ENCODE measurements around the gene ZNF385C. TPM values are rescaled to one million over a fixed set of nuclear protein-coding genes. Genes with fewer than 3 reads are reported as not detected.

The ZNF385C gene
- total RNA-seq, 1 experiment from 2014 or later: 2.8 TPM

GRCh38 chr17:42114118-42114517, 15.8 kb upstream of the ZNF385C start:
- Histone ChIP-seq H3K18ac (ENCODE audit: insufficient read length, low read depth, low read length) (no peak overlapping the region), H3K4ac (ENCODE audit: low read depth, low read length) (no peak overlapping the region), H3K14ac (ENCODE audit: insufficient read depth, low read length) (no peak overlapping the region), H2BK20ac (ENCODE audit: low read depth, low read length, poor library complexity, severe bottlenecking) (no peak overlapping the region), H3K4me1 (ENCODE audit: insufficient read depth, low read length) (no peaks in the 10 kb centered on the region), H2BK12ac (ENCODE audit: insufficient read length, low read depth, low read length) (no peak overlapping the region), H2BK120ac (ENCODE audit: low read depth, low read length, poor library complexity, severe bottlenecking) (no peak overlapping the region), H3K9ac (ENCODE audit: extremely low read depth, insufficient read length, low read length) (no peak overlapping the region), H3K9me3 (ENCODE audit: control insufficient read depth, low read depth, low read length) (no peaks in the 10 kb centered on the region), H3K23ac (ENCODE audit: insufficient read length, low read depth, low read length) (no peak overlapping the region), H3K23me2 (ENCODE audit: insufficient read length, low read depth, low read length, poor library complexity, severe bottlenecking) (no peaks in the 10 kb centered on the region), H3K27ac (ENCODE audit: insufficient read length, low read depth, low read length) (no peak overlapping the region), H4K5ac (ENCODE audit: insufficient read length, low read depth, low read length) (no peak overlapping the region), H4K91ac (ENCODE audit: insufficient read length, low read depth, low read length) (no peak overlapping the region), H2BK15ac (ENCODE audit: low read depth, low read length) (no peak overlapping the region), H2AFZ (ENCODE audit: low read length) (no peak overlapping the region), H3T11ph (ENCODE audit: low read length) (no peak overlapping the region), H3K79me1 (ENCODE audit: insufficient read depth, low read depth, low read length, poor library complexity, severe bottlenecking) (no peaks in the 10 kb centered on the region), H2BK5ac (ENCODE audit: insufficient read length, low read length) (no peak overlapping the region), H3K79me2 (ENCODE audit: insufficient read depth, low read length) (no peaks in the 10 kb centered on the region), H4K20me1 (ENCODE audit: control insufficient read depth, insufficient read depth, insufficient read length) (no peaks in the 10 kb centered on the region), H3K4me2 (ENCODE audit: insufficient read depth, insufficient read length, low read length) (no peak overlapping the region), H3K56ac (ENCODE audit: insufficient read length, low read depth, low read length) (no peak overlapping the region), H2AK5ac (ENCODE audit: insufficient read length, low read length) (no peak overlapping the region), H3K27me3 (ENCODE audit: insufficient read depth, low read length) (no peaks in the 10 kb centered on the region), H4K8ac (replicated peaks; ENCODE audit: insufficient read length, low read depth, low read length) (no peak overlapping the region)
- Mint-ChIP-seq H3K4me1 (peaks cover 6 to 16% of the 10 kb centered on the region in 2 experiments), H3K4me3 (no peak overlapping the region), H3K9me3 (no peaks in the 10 kb centered on the region), H3K36me3 (ENCODE audit: insufficient read depth in 1 of 3, low read depth in 3 of 3) (peaks cover 11 to 51% (median 42%) of the 10 kb centered on the region in 3 experiments; a peak in 6 of 7 replicates), H3K27ac (no peak overlapping the region), H3K27me3 (ENCODE audit: low read depth) (no peaks in the 10 kb centered on the region; the same call in 1 of the 2 replicates)
- WGBS (ENCODE audit: extremely low coverage, insufficient read length, low lambda C conversion rate): no CpG with 5 or more reads among the region's 9 CpGs
- no peak for TF ChIP-seq CTCF (conservative IDR thresholded peaks at IDR 0.05)
- no peak for DNase-seq

All from H9 (cell line).